PFSK-1 (cell line): Measurements from ENCODE around the gene UBD.

ENCODE experiments used
- FOXP2 ChIP-seq: optimal IDR thresholded peaks from 2 replicates; pipeline ENCODE3; 2011; ENCODE audit warnings: borderline replicate concordance, control low read depth, inconsistent platforms; ENCODE audit not compliant: insufficient read depth; ENCODE audit errors: extremely low read length, extremely low read depth
- POLR2AphosphoS5 ChIP-seq: IDR thresholded peaks from 2 replicates; pipeline ENCODE4 v1.6.1; 2012; ENCODE audit warnings: low read depth, mild to moderate bottlenecking, control low read depth, low read length, moderate library complexity
- REST ChIP-seq, 2 experiments: IDR thresholded peaks; 2 replicates each; pipeline versions ENCODE4 v1.6.1 to v1.8.0; 2011 to 2012; ENCODE audit warnings: low read depth in 2 of 2, low read length in 2 of 2, control low read depth in 1 of 2, inconsistent platforms in 1 of 2, mild to moderate bottlenecking in 1 of 2, moderate library complexity in 1 of 2; ENCODE audit not compliant: insufficient read depth in 1 of 2
- SIN3A ChIP-seq: IDR thresholded peaks from 2 replicates; pipeline ENCODE4 v1.6.1; 2012; ENCODE audit warnings: mild to moderate bottlenecking, low read length, moderate library complexity, borderline replicate concordance; ENCODE audit not compliant: insufficient read depth
- TAF1 ChIP-seq: IDR thresholded peaks from 2 replicates; pipeline ENCODE4 v1.6.1; 2012; ENCODE audit warnings: low read length, control low read depth, borderline replicate concordance; ENCODE audit not compliant: insufficient read depth

- TF ChIP-seq TAF1: no peak
- TF ChIP-seq SIN3A: no peak
- TF ChIP-seq POLR2AphosphoS5: no peak
- no peak for TF ChIP-seq REST (IDR thresholded peaks at IDR 0.05; ENCODE audit: insufficient read depth in 1 of 2, low read depth in 2 of 2, low read length in 2 of 2)
- no peak for TF ChIP-seq FOXP2
Measured at GRCh38 chr6:29559524-29560287, at the start of gene UBD.
